Stimulated activated CD4-positive, alpha-beta T cell treated with anti-CD3 and anti-CD28 coated beads, Interleukin-2, amount 100 ng/mL, for 4 hours (primary cell): ENCODE data around the gene IFNA2.
"Not testable (repeated sequence)": the region's sequence is repeated elsewhere in the genome, so short reads cannot be mapped to it uniquely, and the experiment has no call there.

ENCODE experiments used
- DNase-seq: peaks from one replicate; pipeline ENCODE4 v3.0.0-alpha.2; 2020; ENCODE audit warnings: low read depth

IFNA2 gene

GRCh38 chr9:21385131-21385670 is at the start of gene IFNA2:
TSS of gene IFNA2 (minus strand) at chr9:21385398. CDS start at chr9:21385329, 69 bp downstream.
- no peak for DNase-seq

- not testable (repeated sequence) for DNase-seq
These were observed 49.8 kb upstream of the IFNA2 start for GRCh38 chr9:21435015-21435383.

GRCh38 chr9:21434202-21435014 is 49.2 kb upstream of the IFNA2 start:
- peak; percentile 31 for DNase-seq

GRCh38 chr9:21432672-21433425 is 47.7 kb upstream of the IFNA2 start:
- no peak for DNase-seq

- DNase-seq = no peak
These were observed 44.0 kb upstream of the IFNA2 start for GRCh38 chr9:21429191-21429590.

- no peak for DNase-seq
These were observed 43.0 kb upstream of the IFNA2 start for GRCh38 chr9:21428235-21428634.

GRCh38 chr9:21415493-21416267 is 30.5 kb upstream of the IFNA2 start:
- DNase-seq = no peak

- DNase-seq = no peak
These were observed 29.2 kb upstream of the IFNA2 start for GRCh38 chr9:21414220-21414940.

- DNase-seq = no peak
These were observed 28.4 kb upstream of the IFNA2 start for GRCh38 chr9:21413624-21414023.

GRCh38 chr9:21413151-21413550 is 28.0 kb upstream of the IFNA2 start:
- no peak for DNase-seq

- no peak for DNase-seq
These were observed 26.9 kb upstream of the IFNA2 start for GRCh38 chr9:21412107-21412506.

GRCh38 chr9:21408817-21409216 is 23.6 kb upstream of the IFNA2 start, which contains the start of gene IFNA8:
TSS of gene IFNA8 (plus strand) at chr9:21409117. CDS start at chr9:21409177, 60 bp downstream.
- DNase-seq = no peak

GRCh38 chr9:21404146-21404545 is 18.9 kb upstream of the IFNA2 start:
- no peak for DNase-seq

GRCh38 chr9:21402386-21403251 is 17.4 kb upstream of the IFNA2 start:
- DNase-seq = no peak

- no peak for DNase-seq
These were observed 14.8 kb upstream of the IFNA2 start for GRCh38 chr9:21399956-21400355.

- DNase-seq = no peak
These were observed 13.8 kb upstream of the IFNA2 start for GRCh38 chr9:21398955-21399489.

GRCh38 chr9:21395778-21396717 is 10.8 kb upstream of the IFNA2 start:
- peak; percentile 33 for DNase-seq

- DNase-seq = no peak
These were observed 7.1 kb upstream of the IFNA2 start for GRCh38 chr9:21392270-21392669.

GRCh38 chr9:21383627-21384026 is 1.6 kb downstream of the IFNA2 start:
- DNase-seq = no peak
